Testis (tissue), 3 donors: ENCODE results near the gene PVR. TPM values are rescaled to one million over a fixed set of nuclear protein-coding genes. Genes with fewer than 3 reads are reported as not detected.

Experiments used
- DNase-seq: peaks from one replicate; pipeline ENCODE4 v3.0.0-alpha.2; 2019
- H3K27ac ChIP-seq, 2 donors: fragments of 200-600 bp; sonication (generic); one replicate each; pipeline ENCODE4 v1.5.1; 2019
- H3K27me3 ChIP-seq: fragments of 200-600 bp; sonication (generic); one replicate; pipeline ENCODE4 v1.5.1; 2019
- H3K36me3 ChIP-seq: fragments of 200-600 bp; sonication (generic); one replicate; pipeline ENCODE4 v1.5.1; 2017; ENCODE audit warnings: low read depth; ENCODE audit errors: missing control alignments
- H3K4me1 ChIP-seq: fragments of 200-600 bp; sonication (generic); one replicate; pipeline ENCODE4 v1.5.1; 2019
- H3K4me3 ChIP-seq, 2 donors: fragments of 200-600 bp; sonication (generic); one replicate each; pipeline ENCODE4 v1.5.1; 2017 to 2019
- H3K9me3 ChIP-seq: fragments of 200-600 bp; sonication (generic); one replicate; pipeline ENCODE4 v1.5.1; 2017
- CTCF ChIP-seq, 3 experiments: fragments of 450-650 bp in 2 of 3; fragments of 200-600 bp in 1 of 3; sonication (generic) in 1 of 3; IDR thresholded peaks; one replicate each; pipeline ENCODE4 v1.5.1; 2016 to 2019; ENCODE audit warnings: antibody characterized with exemption in 3 of 3, mild to moderate bottlenecking in 2 of 3, moderate library complexity in 1 of 3
- POLR2A ChIP-seq: fragments of 450-650 bp; IDR thresholded peaks from one replicate; pipeline ENCODE4 v1.6.1; 2017; ENCODE audit warnings: antibody characterized with exemption, mild to moderate bottlenecking, moderate library complexity
- WGBS, 2 donors: methylation state at CpG; one replicate each; pipeline ENCODE4 v1.1.5; 2018; 5-methylcytosine and 5-hydroxymethylcytosine counted together
- intact Hi-C: fragments of 100-400 bp; cut with DNase I; formaldehyde crosslinking; loops from one replicate; pipeline ENCODE4 v1.15.1; 2023; ENCODE audit warnings: low total_unique reads
- polyA plus RNA-seq: library from polyadenylated mRNA; stranded (reverse); fragments of 350-450 nt; fragmentation: Illumina TruSeq; extraction: RNeasy Lipid Tissue Mini Kit (QIAGEN cat#74804); gene quantifications from one replicate; pipeline ENCODE4 v1.2.3, GENCODE V29; 2014; ENCODE audit warnings: low read depth, low replicate concordance; ENCODE audit not compliant: insufficient read depth
- total RNA-seq, 2 donors: library from RNA; depleted of rRNA; stranded (reverse); fragments of >200 nt; gene quantifications; one replicate each; pipeline ENCODE4 v1.2.3, GENCODE V29; 2016

PVR gene
- total and polyA plus RNA-seq, 3 donors from 2014 or later, result 29.1 to 41.1 (median 31.9) TPM

GRCh38 chr19:44673510-44673909 lies 29.8 kb downstream of the PVR start:
- intact Hi-C loops, result no loop called here
- H3K27ac ChIP-seq, result no peak overlapping the region
- no peak for TF ChIP-seq CTCF (IDR thresholded peaks at IDR 0.05)
- H3K4me1 ChIP-seq, result no peaks in the 10 kb centered on the region
- WGBS, 2 donors, result 79 to 81% methylated on average over 4 of the region's 4 CpGs
- H3K27me3 ChIP-seq, result no peaks in the 10 kb centered on the region
- DNase-seq, result no peak
- no peaks in the 10 kb centered on the region for H3K36me3 ChIP-seq
- H3K4me3 ChIP-seq, result no peak overlapping the region
- no peaks in the 10 kb centered on the region for H3K9me3 ChIP-seq

- Histone ChIP-seq H3K4me1 (no peaks in the 10 kb centered on the region), H3K27ac (no peak overlapping the region), H3K27me3 (no peaks in the 10 kb centered on the region), H3K36me3 (no peaks in the 10 kb centered on the region), H3K9me3 (no peaks in the 10 kb centered on the region), H3K4me3 (no peak overlapping the region)
- intact Hi-C loops, result no loop called here
- 93 to 94% methylated on average over 6 of the region's 6 CpGs for WGBS, 2 donors
- no peak for TF ChIP-seq POLR2A
- TF ChIP-seq CTCF (IDR thresholded peaks at IDR 0.05), result no peak
- DNase-seq, result no peak
Observed at GRCh38 chr19:44675521-44675920, 31.8 kb downstream of the PVR start.

- Histone ChIP-seq H3K9me3 (no peaks in the 10 kb centered on the region), H3K27ac (no peak overlapping the region), H3K4me3 (no peak overlapping the region), H3K36me3 (no peaks in the 10 kb centered on the region), H3K27me3 (no peaks in the 10 kb centered on the region), H3K4me1 (no peaks in the 10 kb centered on the region)
- intact Hi-C loops, result no loop called here
- peak; percentile 62 for DNase-seq
- 42 to 58% methylated on average over 8 of the region's 8 CpGs for WGBS, 2 donors
- TF ChIP-seq CTCF (IDR thresholded peaks at IDR 0.05) (no peak), POLR2A (no peak)
Observed at GRCh38 chr19:44677019-44677811, 33.5 kb downstream of the PVR start.

GRCh38 chr19:44680536-44680935 lies 36.8 kb downstream of the PVR start:
- TF ChIP-seq POLR2A (no peak), CTCF (IDR thresholded peaks at IDR 0.05) (no peak)
- Histone ChIP-seq H3K27me3 (no peaks in the 10 kb centered on the region), H3K4me3 (no peak overlapping the region), H3K4me1 (no peaks in the 10 kb centered on the region), H3K9me3 (no peaks in the 10 kb centered on the region), H3K36me3 (no peaks in the 10 kb centered on the region), H3K27ac (no peak overlapping the region)
- intact Hi-C loops, result no loop called here
- no peak for DNase-seq
